ENCODE data around the gene ENOSF1.
"Not testable (repeated sequence)": the region's sequence is repeated elsewhere in the genome, so short reads cannot be mapped to it uniquely, and the experiment has no call there.

The ENOSF1 gene

GRCh38 chr18:731185-731584 is 18.8 kb upstream of the ENOSF1 start:
- Histone ChIP-seq H4K20me1 (ENCODE audit: low read depth, low read length) (no peaks in the 10 kb centered on the region), H3K4me3 (ENCODE audit: insufficient read depth, low read length, poor library complexity, severe bottlenecking) (no peak overlapping the region), H3K79me2 (ENCODE audit: insufficient read depth, low read length) (no peaks in the 10 kb centered on the region), H3K9me3 (ENCODE audit: insufficient read depth, low read length) (no peaks in the 10 kb centered on the region), H3K9ac (ENCODE audit: low read length) (no peak overlapping the region), H3K27ac (ENCODE audit: low read depth, low read length) (no peak overlapping the region), H3K4me2 (ENCODE audit: low read depth, low read length, poor library complexity, severe bottlenecking) (no peak overlapping the region), H3F3A (ENCODE audit: insufficient read depth) (no peaks in the 10 kb centered on the region), H3K36me3 (ENCODE audit: low read length) (no peaks in the 10 kb centered on the region), H2AFZ (ENCODE audit: low read depth, low read length, severe bottlenecking) (no peak overlapping the region), H3K27me3 (ENCODE audit: low read length) (no peaks in the 10 kb centered on the region), H3K9me2 (replicated peaks; ENCODE audit: insufficient read depth, low read length) (no peaks in the 10 kb centered on the region)
- TF ChIP-seq CTCF (IDR thresholded peaks at IDR 0.05; ENCODE audit: insufficient read depth, low read length, poor library complexity, severe bottlenecking) (no peak), EZH2phosphoT487 (conservative IDR thresholded peaks at IDR 0.05; ENCODE audit: low read length) (no peak)

GRCh38 chr18:730692-731091 is 18.3 kb upstream of the ENOSF1 start:
- Histone ChIP-seq H2AFZ (ENCODE audit: low read depth, low read length, severe bottlenecking) (no peak overlapping the region), H3F3A (ENCODE audit: insufficient read depth) (no peaks in the 10 kb centered on the region), H3K27ac (ENCODE audit: low read depth, low read length) (no peak overlapping the region), H3K4me3 (ENCODE audit: insufficient read depth, low read length, poor library complexity, severe bottlenecking) (no peak overlapping the region), H3K27me3 (ENCODE audit: low read length) (no peaks in the 10 kb centered on the region), H3K9me3 (ENCODE audit: insufficient read depth, low read length) (no peaks in the 10 kb centered on the region), H3K9ac (ENCODE audit: low read length) (no peak overlapping the region), H3K9me2 (replicated peaks; ENCODE audit: insufficient read depth, low read length) (no peaks in the 10 kb centered on the region), H3K4me2 (ENCODE audit: low read depth, low read length, poor library complexity, severe bottlenecking) (no peak overlapping the region), H3K36me3 (ENCODE audit: low read length) (no peaks in the 10 kb centered on the region), H3K79me2 (ENCODE audit: insufficient read depth, low read length) (no peaks in the 10 kb centered on the region), H4K20me1 (ENCODE audit: low read depth, low read length) (no peaks in the 10 kb centered on the region)
- no peak for TF ChIP-seq EZH2phosphoT487 (conservative IDR thresholded peaks at IDR 0.05; ENCODE audit: low read length)
- TF ChIP-seq CTCF (IDR thresholded peaks at IDR 0.05; ENCODE audit: insufficient read depth, low read length, poor library complexity, severe bottlenecking): no peak

GRCh38 chr18:730120-730519 is 17.7 kb upstream of the ENOSF1 start:
- not testable (repeated sequence) for H3K79me2 ChIP-seq (ENCODE audit: insufficient read depth, low read length); H3K4me3 ChIP-seq (ENCODE audit: insufficient read depth, low read length, poor library complexity, severe bottlenecking); H2AFZ ChIP-seq (ENCODE audit: low read depth, low read length, severe bottlenecking); H3K27me3 ChIP-seq (ENCODE audit: low read length); H4K20me1 ChIP-seq (ENCODE audit: low read depth, low read length); H3F3A ChIP-seq (ENCODE audit: insufficient read depth); H3K9me3 ChIP-seq (ENCODE audit: insufficient read depth, low read length); H3K27ac ChIP-seq (ENCODE audit: low read depth, low read length); H3K4me2 ChIP-seq (ENCODE audit: low read depth, low read length, poor library complexity, severe bottlenecking); H3K36me3 ChIP-seq (ENCODE audit: low read length); H3K9me2 ChIP-seq (replicated peaks; ENCODE audit: insufficient read depth, low read length); H3K9ac ChIP-seq (ENCODE audit: low read length)

GRCh38 chr18:725646-726045 is 13.2 kb upstream of the ENOSF1 start:
- Histone ChIP-seq H3K4me2 (ENCODE audit: low read depth, low read length, poor library complexity, severe bottlenecking) (no peak overlapping the region), H3F3A (ENCODE audit: insufficient read depth) (no peaks in the 10 kb centered on the region), H3K27ac (ENCODE audit: low read depth, low read length) (no peak overlapping the region), H3K9me2 (replicated peaks; ENCODE audit: insufficient read depth, low read length) (no peaks in the 10 kb centered on the region), H3K9ac (ENCODE audit: low read length) (no peak overlapping the region), H3K79me2 (ENCODE audit: insufficient read depth, low read length) (no peaks in the 10 kb centered on the region), H3K36me3 (ENCODE audit: low read length) (no peaks in the 10 kb centered on the region), H3K4me3 (ENCODE audit: insufficient read depth, low read length, poor library complexity, severe bottlenecking) (no peak overlapping the region), H3K9me3 (ENCODE audit: insufficient read depth, low read length) (no peaks in the 10 kb centered on the region), H4K20me1 (ENCODE audit: low read depth, low read length) (no peaks in the 10 kb centered on the region), H3K27me3 (ENCODE audit: low read length) (no peaks in the 10 kb centered on the region), H2AFZ (ENCODE audit: low read depth, low read length, severe bottlenecking) (no peak overlapping the region)
- TF ChIP-seq EZH2phosphoT487 (conservative IDR thresholded peaks at IDR 0.05; ENCODE audit: low read length) (no peak), CTCF (IDR thresholded peaks at IDR 0.05; ENCODE audit: insufficient read depth, low read length, poor library complexity, severe bottlenecking) (no peak)

Data from SU-DHL-6 (cell line).